ENCODE measurements around the gene ETFBKMT. TPM values are rescaled to one million over a fixed set of nuclear protein-coding genes. Genes with fewer than 3 reads are reported as not detected.
"Not testable (repeated sequence)": the region's sequence is repeated elsewhere in the genome, so short reads cannot be mapped to it uniquely, and the experiment has no call there.

Gene ETFBKMT
- total and polyA plus RNA-seq, 9 donors = 1.7 to 3.9 (median 2.6) TPM

DNA sequence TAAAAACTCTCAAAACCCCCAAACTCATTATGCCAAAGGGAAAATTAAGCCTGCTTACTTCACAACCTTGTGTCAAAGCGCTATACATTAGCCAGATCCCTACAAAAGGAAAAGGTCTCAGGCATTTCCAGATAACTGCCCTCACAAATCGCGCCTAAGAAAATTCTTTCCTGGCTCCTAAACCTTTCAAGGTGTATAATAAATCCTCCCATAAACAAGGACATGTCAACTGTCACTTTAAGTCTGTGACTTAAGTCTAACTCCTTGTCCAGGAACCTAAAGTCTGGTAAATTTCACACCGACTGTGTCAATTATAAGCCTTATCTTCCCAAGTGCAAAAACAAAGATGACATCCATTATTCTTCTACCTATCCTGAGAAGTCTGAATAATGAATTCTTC lies 4.3 kb upstream of the ETFBKMT start:
- H3K4me3 ChIP-seq (ENCODE audit: low read length) = no peak overlapping the region
- no peaks in the 10 kb centered on the region for H3K27me3 ChIP-seq (ENCODE audit: control insufficient read depth, insufficient read depth, low read length)
- no peak for DNase-seq
- H3K27ac ChIP-seq (ENCODE audit: low read length) = no peak overlapping the region
- H3K4me1 ChIP-seq (ENCODE audit: control insufficient read depth, insufficient read depth, low read length) = peaks cover 8% of the 10 kb centered on the region
- 58% methylated on average over 1 of the region's 4 CpGs for WGBS (ENCODE audit: insufficient coverage)
- no peaks in the 10 kb centered on the region for H3K9me3 ChIP-seq (replicated peaks; ENCODE audit: control insufficient read depth, low read depth, low read length)
- H3K36me3 ChIP-seq (ENCODE audit: control insufficient read depth, insufficient read depth, low read length) = no peaks in the 10 kb centered on the region

DNA sequence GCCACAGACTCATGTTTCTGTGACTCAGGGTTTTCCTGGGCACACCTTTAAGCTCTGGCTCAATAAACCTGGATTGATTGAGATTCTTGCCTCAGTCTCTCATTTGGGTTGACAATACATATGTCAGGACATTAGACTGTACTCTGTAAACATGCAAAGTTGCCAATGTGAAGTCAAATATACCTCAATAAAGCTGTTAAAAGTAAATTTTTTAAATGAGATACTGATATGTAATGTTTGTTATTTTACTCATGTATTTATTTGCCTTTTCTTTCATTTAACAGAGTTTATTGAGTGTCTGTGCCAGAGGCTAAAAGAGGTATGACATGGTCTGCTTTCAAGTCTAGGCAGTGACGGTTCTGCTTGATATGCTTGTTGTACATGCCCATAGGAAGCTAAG lies 3.7 kb upstream of the ETFBKMT start:
- Histone ChIP-seq H3K4me1 (ENCODE audit: control insufficient read depth, insufficient read depth, low read length) (peaks cover 8% of the 10 kb centered on the region), H3K36me3 (ENCODE audit: control insufficient read depth, insufficient read depth, low read length) (no peaks in the 10 kb centered on the region), H3K27me3 (ENCODE audit: control insufficient read depth, insufficient read depth, low read length) (no peaks in the 10 kb centered on the region), H3K27ac (ENCODE audit: low read length) (no peak overlapping the region), H3K9me3 (replicated peaks; ENCODE audit: control insufficient read depth, low read depth, low read length) (no peaks in the 10 kb centered on the region), H3K4me3 (ENCODE audit: low read length) (no peak overlapping the region)
- WGBS (ENCODE audit: insufficient coverage) = 100% methylated on average over 1 of the region's 1 CpG
- no peak for DNase-seq

- Histone ChIP-seq H3K27me3 (ENCODE audit: control insufficient read depth, insufficient read depth, low read length) (no peaks in the 10 kb centered on the region), H3K27ac (ENCODE audit: low read length) (peak overlapping the region; percentile 98), H3K4me3 (ENCODE audit: low read length) (peak overlapping the region; percentile 82), H3K4me1 (ENCODE audit: control insufficient read depth, insufficient read depth, low read length) (peaks cover 8% of the 10 kb centered on the region), H3K36me3 (ENCODE audit: control insufficient read depth, insufficient read depth, low read length) (peaks cover 10% of the 10 kb centered on the region), H3K9me3 (replicated peaks; ENCODE audit: control insufficient read depth, low read depth, low read length) (no peaks in the 10 kb centered on the region)
- DNase-seq = no peak
- WGBS (ENCODE audit: insufficient coverage) = 0% methylated on average over 1 of the region's 11 CpGs
Measured at GRCh38 chr12:31658471-31659086, 909 bp upstream of the ETFBKMT start.

- no peak for DNase-seq
- Histone ChIP-seq H3K9me3 (replicated peaks; ENCODE audit: control insufficient read depth, low read depth, low read length) (no peaks in the 10 kb centered on the region), H3K27ac (ENCODE audit: low read length) (no peak overlapping the region), H3K4me1 (ENCODE audit: control insufficient read depth, insufficient read depth, low read length) (peaks cover 8% of the 10 kb centered on the region), H3K27me3 (ENCODE audit: control insufficient read depth, insufficient read depth, low read length) (no peaks in the 10 kb centered on the region), H3K4me3 (ENCODE audit: low read length) (no peak overlapping the region), H3K36me3 (ENCODE audit: control insufficient read depth, insufficient read depth, low read length) (peaks cover 10% of the 10 kb centered on the region)
- 96% methylated on average over 4 of the region's 6 CpGs for WGBS (ENCODE audit: insufficient coverage)
Measured at GRCh38 chr12:31662176-31662849, 2.8 kb downstream of the ETFBKMT start.

GRCh38 chr12:31663576-31663975 lies 4.1 kb downstream of the ETFBKMT start:
- no peak for DNase-seq
- no peaks in the 10 kb centered on the region for H3K27me3 ChIP-seq (ENCODE audit: control insufficient read depth, insufficient read depth, low read length)
- no peak overlapping the region for H3K27ac ChIP-seq (ENCODE audit: low read length)
- no peak overlapping the region for H3K4me3 ChIP-seq (ENCODE audit: low read length)
- H3K36me3 ChIP-seq (ENCODE audit: control insufficient read depth, insufficient read depth, low read length) = peaks cover 10% of the 10 kb centered on the region
- peaks cover 5% of the 10 kb centered on the region for H3K4me1 ChIP-seq (ENCODE audit: control insufficient read depth, insufficient read depth, low read length)
- WGBS (ENCODE audit: insufficient coverage) = 82% methylated on average over 4 of the region's 4 CpGs
- no peaks in the 10 kb centered on the region for H3K9me3 ChIP-seq (replicated peaks; ENCODE audit: control insufficient read depth, low read depth, low read length)

GRCh38 chr12:31664038-31664437 lies 4.5 kb downstream of the ETFBKMT start:
- H3K9me3 ChIP-seq (replicated peaks; ENCODE audit: control insufficient read depth, low read depth, low read length) = peaks cover 3% of the 10 kb centered on the region
- no peak overlapping the region for H3K4me3 ChIP-seq (ENCODE audit: low read length)
- no peak overlapping the region for H3K27ac ChIP-seq (ENCODE audit: low read length)
- peaks cover 10% of the 10 kb centered on the region for H3K36me3 ChIP-seq (ENCODE audit: control insufficient read depth, insufficient read depth, low read length)
- H3K27me3 ChIP-seq (ENCODE audit: control insufficient read depth, insufficient read depth, low read length) = no peaks in the 10 kb centered on the region
- WGBS (ENCODE audit: insufficient coverage) = 93% methylated on average over 2 of the region's 6 CpGs
- no peak for DNase-seq
- H3K4me1 ChIP-seq (ENCODE audit: control insufficient read depth, insufficient read depth, low read length) = peaks cover 4% of the 10 kb centered on the region

GRCh38 chr12:31669020-31669419 lies 9.5 kb downstream of the ETFBKMT start:
- Histone ChIP-seq H3K4me3 (ENCODE audit: low read length) (no peak overlapping the region), H3K9me3 (replicated peaks; ENCODE audit: control insufficient read depth, low read depth, low read length) (peaks cover 7% of the 10 kb centered on the region), H3K36me3 (ENCODE audit: control insufficient read depth, insufficient read depth, low read length) (no peaks in the 10 kb centered on the region), H3K27ac (ENCODE audit: low read length) (no peak overlapping the region), H3K4me1 (ENCODE audit: control insufficient read depth, insufficient read depth, low read length) (no peaks in the 10 kb centered on the region), H3K27me3 (ENCODE audit: control insufficient read depth, insufficient read depth, low read length) (no peaks in the 10 kb centered on the region)
- DNase-seq = no peak

GRCh38 chr12:31669582-31669981 lies 10.1 kb downstream of the ETFBKMT start:
- H3K27ac ChIP-seq (ENCODE audit: low read length); H3K27me3 ChIP-seq (ENCODE audit: control insufficient read depth, insufficient read depth, low read length); H3K9me3 ChIP-seq (replicated peaks; ENCODE audit: control insufficient read depth, low read depth, low read length); DNase-seq; H3K36me3 ChIP-seq (ENCODE audit: control insufficient read depth, insufficient read depth, low read length); H3K4me1 ChIP-seq (ENCODE audit: control insufficient read depth, insufficient read depth, low read length); H3K4me3 ChIP-seq (ENCODE audit: low read length): not testable (repeated sequence)
- WGBS (ENCODE audit: insufficient coverage) = no CpG with 5 or more reads among the region's 2 CpGs

DNA sequence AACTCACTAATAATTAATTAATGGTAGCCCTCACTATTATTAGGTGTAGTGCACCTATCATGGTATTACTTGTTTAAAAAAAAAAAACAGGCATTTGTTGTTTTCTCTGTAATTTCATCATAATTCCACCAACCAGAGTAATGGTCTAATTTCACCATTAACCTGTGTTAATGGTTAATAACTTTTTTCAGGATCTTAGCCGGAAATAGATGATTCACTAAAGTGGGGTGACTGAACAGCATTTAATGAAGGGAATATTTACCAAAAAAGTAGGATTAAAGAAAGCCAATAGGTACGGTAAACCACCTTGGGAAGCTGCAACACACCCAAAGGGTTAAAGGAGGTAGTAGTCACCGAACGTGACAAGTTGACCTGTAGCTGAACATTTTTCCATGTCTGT lies 13.0 kb downstream of the ETFBKMT start:
- no peaks in the 10 kb centered on the region for H3K36me3 ChIP-seq (ENCODE audit: control insufficient read depth, insufficient read depth, low read length)

DNA sequence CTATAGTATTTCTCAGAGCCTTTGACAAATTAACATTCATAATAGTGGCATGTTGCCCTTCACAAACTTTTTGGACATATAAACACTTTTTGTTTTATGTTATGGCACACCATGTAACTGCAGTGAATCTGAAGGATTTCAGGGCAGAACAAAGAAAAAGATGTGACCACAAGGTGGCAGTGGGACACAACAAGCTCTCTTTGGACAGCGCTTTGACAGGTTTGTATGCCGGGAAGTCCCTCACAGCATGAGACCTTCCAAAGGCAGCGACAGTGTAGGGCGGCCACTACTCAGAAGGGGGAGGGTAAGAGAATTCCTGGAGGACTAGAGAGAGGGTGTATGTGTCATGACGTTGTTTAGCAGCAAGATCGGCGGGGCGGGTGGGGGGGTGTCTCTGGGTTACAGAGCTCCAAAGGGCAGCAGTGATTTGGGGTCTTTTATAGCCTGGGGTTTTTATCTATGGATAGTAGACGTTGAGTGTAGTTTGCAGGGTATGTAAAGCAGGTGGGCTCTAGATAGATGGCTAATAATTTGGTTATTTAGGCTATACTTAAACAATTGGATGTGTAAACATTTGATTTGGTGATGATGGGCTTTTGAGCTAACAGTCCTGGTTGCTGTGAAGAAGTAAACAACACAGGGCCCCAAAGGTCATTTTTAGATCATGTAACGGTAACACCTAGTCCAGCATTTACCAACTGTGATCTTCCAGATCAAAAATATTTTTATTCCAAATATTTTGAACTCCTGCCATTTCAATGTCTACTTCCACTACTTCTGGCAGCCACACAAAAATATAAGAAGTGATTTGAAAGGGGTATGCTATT lies 22.9 kb downstream of the ETFBKMT start:
- peaks cover 13% of the 10 kb centered on the region for H3K9me3 ChIP-seq (replicated peaks; ENCODE audit: control insufficient read depth, low read depth, low read length)
- H3K27ac ChIP-seq (ENCODE audit: low read length) = no peak overlapping the region
- no peaks in the 10 kb centered on the region for H3K4me1 ChIP-seq (ENCODE audit: control insufficient read depth, insufficient read depth, low read length)
- H3K36me3 ChIP-seq (ENCODE audit: control insufficient read depth, insufficient read depth, low read length) = peaks cover 2% of the 10 kb centered on the region
- 57% methylated on average over 7 of the region's 10 CpGs for WGBS (ENCODE audit: insufficient coverage)
- no peaks in the 10 kb centered on the region for H3K27me3 ChIP-seq (ENCODE audit: control insufficient read depth, insufficient read depth, low read length)
- H3K4me3 ChIP-seq (ENCODE audit: low read length) = no peak overlapping the region
- peak; percentile 61 for DNase-seq

More for the DNA sequence above, 13.0 kb downstream of the ETFBKMT start:
- Histone ChIP-seq H3K4me3 (ENCODE audit: low read length) (no peak overlapping the region), H3K27ac (ENCODE audit: low read length) (no peak overlapping the region), H3K4me1 (ENCODE audit: control insufficient read depth, insufficient read depth, low read length) (no peaks in the 10 kb centered on the region), H3K27me3 (ENCODE audit: control insufficient read depth, insufficient read depth, low read length) (no peaks in the 10 kb centered on the region), H3K9me3 (replicated peaks; ENCODE audit: control insufficient read depth, low read depth, low read length) (peaks cover 7% of the 10 kb centered on the region)
- WGBS (ENCODE audit: insufficient coverage) = 100% methylated on average over 1 of the region's 4 CpGs
- no peak for DNase-seq

Data from muscle of leg (tissue), 11 donors.